NB4 (cell line): ENCODE data around the gene SIGLEC9.
"Not testable (repeated sequence)": the region's sequence is repeated elsewhere in the genome, so short reads cannot be mapped to it uniquely, and the experiment has no call there.

Source experiments
- DNase-seq: peaks from one replicate; pipeline ENCODE4 v3.0.0; 2010; ENCODE audit warnings: low read depth
- H3K4me3 ChIP-seq: one replicate; pipeline ENCODE4 v1.5.1; 2011; ENCODE audit warnings: mild to moderate bottlenecking, low read depth, low read length, moderate library complexity
- CTCF ChIP-seq: IDR thresholded peaks from one replicate; pipeline ENCODE4 v1.5.1; 2012; ENCODE audit warnings: low read depth, low read length
- MAX ChIP-seq: IDR thresholded peaks from 2 replicates; pipeline ENCODE4 v1.6.1; 2011; ENCODE audit warnings: low read depth, low read length
- MYC ChIP-seq: IDR thresholded peaks from 2 replicates; pipeline ENCODE4 v1.6.1; 2011; ENCODE audit warnings: low read depth, low read length
- POLR2A ChIP-seq: IDR thresholded peaks from 2 replicates; pipeline ENCODE4 v1.6.1; 2011; ENCODE audit warnings: mild to moderate bottlenecking; ENCODE audit not compliant: insufficient read length; ENCODE audit errors: extremely low read depth

SIGLEC9 gene

GRCh38 chr19:51166846-51167490 is 42.3 kb downstream of the SIGLEC9 start:
- DNase-seq, result peak; percentile 92
- TF ChIP-seq POLR2A (no peak), MAX (peak; percentile 98), MYC (peak; percentile 85), CTCF (no peak)
- H3K4me3 ChIP-seq, result peak overlapping the region; percentile 46

GRCh38 chr19:51168564-51169282 is 44.0 kb downstream of the SIGLEC9 start:
- TF ChIP-seq MAX (no peak), MYC (no peak), POLR2A (no peak)
- H3K4me3 ChIP-seq, result no peak overlapping the region
- no peak for DNase-seq

- peak; percentile 74 for DNase-seq
Measured at GRCh38 chr19:51169283-51169918, 44.7 kb downstream of the SIGLEC9 start.

GRCh38 chr19:51172223-51172622 is 47.5 kb downstream of the SIGLEC9 start:
- no peak for DNase-seq
- TF ChIP-seq CTCF, result no peak
- TF ChIP-seq MYC, result no peak
- TF ChIP-seq POLR2A, result no peak
- TF ChIP-seq MAX, result no peak
- no peak overlapping the region for H3K4me3 ChIP-seq

More at GRCh38 chr19:51169283-51169918, 44.7 kb downstream of the SIGLEC9 start:
- not testable (repeated sequence) for H3K4me3 ChIP-seq
- peak; percentile 61 for TF ChIP-seq CTCF

GRCh38 chr19:51173681-51174080 is 49.0 kb downstream of the SIGLEC9 start:
- no peak overlapping the region for H3K4me3 ChIP-seq
- no peak for DNase-seq
- TF ChIP-seq MYC (no peak), POLR2A (no peak), MAX (no peak), CTCF (no peak)

- no peak overlapping the region for H3K4me3 ChIP-seq
- TF ChIP-seq MYC (no peak), POLR2A (no peak), MAX (no peak), CTCF (no peak)
- DNase-seq, result no peak
Measured at GRCh38 chr19:51179256-51179655, 54.5 kb downstream of the SIGLEC9 start.
